ENCODE measurements around the gene HAAO.

Gene HAAO

GRCh38 chr2:42775186-42775585 is 17.2 kb downstream of the HAAO start:
- no peaks in the 10 kb centered on the region for H3K36me3 ChIP-seq (ENCODE audit: control insufficient read depth, insufficient read depth, low read length, severe bottlenecking)
- no peak for DNase-seq (ENCODE audit: low read depth)
- no peaks in the 10 kb centered on the region for H3K27me3 ChIP-seq (replicated peaks; ENCODE audit: control insufficient read depth, insufficient read depth, low read length)
- H3K4me3 ChIP-seq (ENCODE audit: low read length), result no peak overlapping the region
- H3K9me3 ChIP-seq (ENCODE audit: control insufficient read depth, low read length), result no peaks in the 10 kb centered on the region
- H3K9ac ChIP-seq (ENCODE audit: low read length), result no peak overlapping the region
- H3K4me1 ChIP-seq (ENCODE audit: control insufficient read depth, insufficient read depth, low read length), result peaks cover 2% of the 10 kb centered on the region

GRCh38 chr2:42771546-42772153 is 20.7 kb downstream of the HAAO start:
- Histone ChIP-seq H3K4me3 (ENCODE audit: low read length) (no peak overlapping the region), H3K27me3 (replicated peaks; ENCODE audit: control insufficient read depth, insufficient read depth, low read length) (no peaks in the 10 kb centered on the region), H3K9ac (ENCODE audit: low read length) (no peak overlapping the region), H3K9me3 (ENCODE audit: control insufficient read depth, low read length) (no peaks in the 10 kb centered on the region), H3K4me1 (ENCODE audit: control insufficient read depth, insufficient read depth, low read length) (no peaks in the 10 kb centered on the region), H3K36me3 (ENCODE audit: control insufficient read depth, insufficient read depth, low read length, severe bottlenecking) (no peaks in the 10 kb centered on the region)
- DNase-seq (ENCODE audit: low read depth), result no peak

DNA sequence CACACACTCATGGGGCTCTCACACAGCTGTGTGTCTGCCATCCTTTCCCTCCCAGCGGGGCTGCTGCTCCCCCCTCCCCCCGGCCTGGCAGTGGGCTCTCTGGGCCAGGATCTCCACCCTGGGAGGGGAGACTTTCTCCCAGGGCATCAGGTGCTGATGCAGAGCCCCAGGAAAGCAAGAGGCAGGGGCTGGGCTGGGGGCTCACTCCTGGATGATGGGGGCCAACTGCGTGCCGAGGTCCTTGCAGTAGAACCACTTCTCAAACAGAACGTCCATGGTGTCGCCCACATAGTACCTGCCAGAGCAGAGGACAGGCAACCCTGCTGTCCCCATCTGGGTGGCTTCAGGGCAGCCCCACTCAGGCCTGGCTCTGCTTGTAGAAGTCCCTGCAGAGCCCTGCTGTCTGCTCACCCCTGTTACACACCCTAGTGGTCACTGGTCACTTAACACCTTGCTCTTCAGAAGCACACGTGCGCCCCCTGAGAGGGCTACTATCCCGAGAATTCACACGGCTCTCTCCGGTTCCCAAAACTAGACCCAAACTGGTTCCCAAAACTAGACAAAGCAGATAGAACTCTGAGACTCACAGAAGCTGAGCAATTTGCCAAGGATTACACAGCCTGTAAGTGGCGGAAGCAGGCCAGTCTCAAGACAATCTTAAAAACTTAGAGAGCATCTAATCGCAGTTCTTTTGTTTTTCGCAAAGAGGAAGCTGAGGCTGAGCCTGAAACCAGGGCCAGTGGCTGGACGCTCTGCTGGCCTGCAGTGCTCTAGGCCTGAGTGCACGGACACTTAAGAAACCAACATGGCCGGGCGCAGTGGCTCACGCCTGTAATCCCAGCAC is 21.9 kb downstream of the HAAO start:
- Histone ChIP-seq H3K4me3 (ENCODE audit: low read length) (no peak overlapping the region), H3K36me3 (ENCODE audit: control insufficient read depth, insufficient read depth, low read length, severe bottlenecking) (no peaks in the 10 kb centered on the region), H3K27me3 (replicated peaks; ENCODE audit: control insufficient read depth, insufficient read depth, low read length) (no peaks in the 10 kb centered on the region), H3K9me3 (ENCODE audit: control insufficient read depth, low read length) (no peaks in the 10 kb centered on the region), H3K4me1 (ENCODE audit: control insufficient read depth, insufficient read depth, low read length) (no peaks in the 10 kb centered on the region), H3K9ac (ENCODE audit: low read length) (no peak overlapping the region)
- DNase-seq (ENCODE audit: low read depth), result no peak

- DNase-seq (ENCODE audit: low read depth), result no peak
- Histone ChIP-seq H3K4me3 (ENCODE audit: low read length) (no peak overlapping the region), H3K4me1 (ENCODE audit: control insufficient read depth, insufficient read depth, low read length) (no peaks in the 10 kb centered on the region), H3K36me3 (ENCODE audit: control insufficient read depth, insufficient read depth, low read length, severe bottlenecking) (no peaks in the 10 kb centered on the region), H3K9ac (ENCODE audit: low read length) (no peak overlapping the region), H3K27me3 (replicated peaks; ENCODE audit: control insufficient read depth, insufficient read depth, low read length) (no peaks in the 10 kb centered on the region), H3K9me3 (ENCODE audit: control insufficient read depth, low read length) (no peaks in the 10 kb centered on the region)
Observed at GRCh38 chr2:42769583-42770287, 22.6 kb downstream of the HAAO start.

DNA sequence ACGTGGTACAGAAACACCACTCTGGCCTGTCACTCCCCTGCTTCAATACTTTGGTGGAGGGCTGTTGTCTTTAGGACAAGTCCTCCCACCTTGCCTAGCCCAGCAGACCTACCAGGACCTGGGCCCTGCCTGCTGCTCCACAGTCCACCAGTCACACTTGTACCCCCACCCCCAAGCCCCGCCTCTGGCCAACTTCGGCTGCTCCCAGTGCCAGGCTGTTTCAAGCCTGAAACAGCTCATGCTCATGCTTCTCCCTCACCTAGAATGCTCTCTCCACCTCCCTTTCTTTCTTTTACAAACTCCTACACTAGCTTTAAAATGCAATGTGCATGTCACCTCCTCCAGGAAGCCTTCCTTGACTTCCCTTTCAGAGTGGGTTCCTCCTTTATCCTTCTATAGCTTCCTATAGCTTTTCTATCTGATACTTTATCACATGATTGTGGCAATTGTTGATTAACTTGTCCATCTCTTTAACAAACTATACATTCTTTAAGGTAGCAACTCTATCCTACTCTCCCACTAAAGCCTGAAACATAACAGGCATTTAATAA is 23.6 kb downstream of the HAAO start:
- Histone ChIP-seq H3K36me3 (ENCODE audit: control insufficient read depth, insufficient read depth, low read length, severe bottlenecking) (no peaks in the 10 kb centered on the region), H3K27me3 (replicated peaks; ENCODE audit: control insufficient read depth, insufficient read depth, low read length) (no peaks in the 10 kb centered on the region), H3K9me3 (ENCODE audit: control insufficient read depth, low read length) (no peaks in the 10 kb centered on the region), H3K4me3 (ENCODE audit: low read length) (no peak overlapping the region), H3K4me1 (ENCODE audit: control insufficient read depth, insufficient read depth, low read length) (no peaks in the 10 kb centered on the region), H3K9ac (ENCODE audit: low read length) (no peak overlapping the region)
- no peak for DNase-seq (ENCODE audit: low read depth)

DNA sequence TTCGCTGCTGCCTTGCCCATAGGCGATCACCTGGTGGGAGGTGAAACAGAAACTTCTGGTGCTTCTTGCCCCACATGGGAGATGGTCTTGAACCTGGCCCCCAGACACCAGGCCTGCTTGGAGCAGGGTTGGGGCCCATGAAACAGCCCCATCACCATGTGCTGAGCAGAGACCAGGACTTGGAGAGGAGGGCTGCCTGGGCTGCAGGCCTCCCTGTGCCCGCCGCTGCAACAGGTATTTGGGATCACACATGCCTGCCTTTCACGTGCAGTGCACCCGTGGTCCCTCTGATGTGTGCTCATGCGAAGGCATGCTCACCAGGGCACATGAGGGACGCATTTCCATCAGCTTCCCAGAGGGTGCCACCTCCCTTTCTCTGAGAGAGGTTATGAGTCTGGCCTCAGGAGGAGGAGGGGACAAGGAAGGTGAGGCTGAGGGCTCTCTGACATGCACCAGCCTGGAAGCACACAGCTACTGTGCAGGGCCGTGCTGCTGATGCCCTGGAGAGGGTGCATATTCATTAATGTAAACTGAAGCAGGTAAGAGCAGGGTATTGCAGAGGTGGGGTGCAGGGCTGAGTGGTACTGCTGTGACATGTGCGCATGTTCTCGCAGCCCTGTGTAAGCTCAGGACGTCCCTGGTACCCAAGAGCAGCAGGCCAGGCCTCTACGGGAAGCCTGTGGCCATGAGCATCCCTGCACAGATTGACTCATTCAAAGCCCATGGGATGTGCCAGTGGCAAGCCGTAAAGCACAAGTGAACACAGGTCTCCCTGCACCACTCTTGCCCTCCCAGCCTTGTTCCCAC is 24.3 kb downstream of the HAAO start:
- no peak for DNase-seq (ENCODE audit: low read depth)
- no peak overlapping the region for H3K9ac ChIP-seq (ENCODE audit: low read length)
- no peaks in the 10 kb centered on the region for H3K4me1 ChIP-seq (ENCODE audit: control insufficient read depth, insufficient read depth, low read length)
- H3K9me3 ChIP-seq (ENCODE audit: control insufficient read depth, low read length), result no peaks in the 10 kb centered on the region
- H3K4me3 ChIP-seq (ENCODE audit: low read length), result no peak overlapping the region
- H3K27me3 ChIP-seq (replicated peaks; ENCODE audit: control insufficient read depth, insufficient read depth, low read length), result no peaks in the 10 kb centered on the region
- no peaks in the 10 kb centered on the region for H3K36me3 ChIP-seq (ENCODE audit: control insufficient read depth, insufficient read depth, low read length, severe bottlenecking)

DNA sequence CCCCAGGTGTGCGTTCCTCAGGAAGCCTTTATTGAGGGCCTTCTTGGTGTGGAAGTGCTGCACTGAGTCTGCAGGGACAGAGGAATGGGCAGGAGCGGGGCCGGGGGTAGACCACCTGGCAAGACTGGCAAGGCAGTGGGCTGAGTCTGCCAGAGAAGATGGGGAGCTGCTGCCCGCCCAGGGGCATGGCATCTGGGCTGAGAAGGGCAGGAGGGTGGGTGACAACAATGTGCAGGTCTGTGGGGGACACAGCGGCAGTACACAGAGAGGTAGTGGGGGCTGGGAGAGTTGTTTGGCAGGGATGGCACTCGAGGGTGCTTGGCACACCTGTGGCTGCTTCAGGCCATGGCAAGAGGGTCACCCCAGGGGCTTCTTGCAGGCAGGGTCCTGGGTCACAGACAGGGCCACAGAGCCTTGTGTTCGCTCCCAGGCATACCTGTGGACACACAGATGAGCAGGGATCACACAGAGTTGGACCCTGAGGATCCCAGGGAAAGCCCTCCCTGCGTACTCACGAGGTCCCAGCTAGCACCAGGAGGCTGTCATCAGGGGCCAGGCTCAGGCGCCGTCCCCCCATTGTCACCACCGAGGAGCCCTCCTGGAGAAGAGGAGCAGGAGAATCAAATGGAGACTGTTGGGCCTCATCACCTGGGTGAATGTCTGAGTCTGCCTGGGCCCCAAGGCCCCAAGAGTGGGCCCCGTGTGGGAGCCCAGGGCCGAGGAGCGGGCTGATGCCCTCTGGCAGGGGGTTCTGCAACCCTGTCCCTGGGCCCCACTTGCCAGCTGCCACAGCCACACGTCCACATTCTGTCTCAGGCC is 25.1 kb downstream of the HAAO start:
- H3K4me3 ChIP-seq (ENCODE audit: low read length), result no peak overlapping the region
- no peaks in the 10 kb centered on the region for H3K36me3 ChIP-seq (ENCODE audit: control insufficient read depth, insufficient read depth, low read length, severe bottlenecking)
- no peaks in the 10 kb centered on the region for H3K9me3 ChIP-seq (ENCODE audit: control insufficient read depth, low read length)
- no peak overlapping the region for H3K9ac ChIP-seq (ENCODE audit: low read length)
- H3K27me3 ChIP-seq (replicated peaks; ENCODE audit: control insufficient read depth, insufficient read depth, low read length), result no peaks in the 10 kb centered on the region
- H3K4me1 ChIP-seq (ENCODE audit: control insufficient read depth, insufficient read depth, low read length), result no peaks in the 10 kb centered on the region
- no peak for DNase-seq (ENCODE audit: low read depth)

- H3K9me3 ChIP-seq (ENCODE audit: control insufficient read depth, low read length), result no peaks in the 10 kb centered on the region
- no peak overlapping the region for H3K4me3 ChIP-seq (ENCODE audit: low read length)
- H3K9ac ChIP-seq (ENCODE audit: low read length), result no peak overlapping the region
- no peaks in the 10 kb centered on the region for H3K36me3 ChIP-seq (ENCODE audit: control insufficient read depth, insufficient read depth, low read length, severe bottlenecking)
- no peaks in the 10 kb centered on the region for H3K4me1 ChIP-seq (ENCODE audit: control insufficient read depth, insufficient read depth, low read length)
- no peak for DNase-seq (ENCODE audit: low read depth)
- no peaks in the 10 kb centered on the region for H3K27me3 ChIP-seq (replicated peaks; ENCODE audit: control insufficient read depth, insufficient read depth, low read length)
Observed at GRCh38 chr2:42765686-42766085, 26.7 kb downstream of the HAAO start.

DNA sequence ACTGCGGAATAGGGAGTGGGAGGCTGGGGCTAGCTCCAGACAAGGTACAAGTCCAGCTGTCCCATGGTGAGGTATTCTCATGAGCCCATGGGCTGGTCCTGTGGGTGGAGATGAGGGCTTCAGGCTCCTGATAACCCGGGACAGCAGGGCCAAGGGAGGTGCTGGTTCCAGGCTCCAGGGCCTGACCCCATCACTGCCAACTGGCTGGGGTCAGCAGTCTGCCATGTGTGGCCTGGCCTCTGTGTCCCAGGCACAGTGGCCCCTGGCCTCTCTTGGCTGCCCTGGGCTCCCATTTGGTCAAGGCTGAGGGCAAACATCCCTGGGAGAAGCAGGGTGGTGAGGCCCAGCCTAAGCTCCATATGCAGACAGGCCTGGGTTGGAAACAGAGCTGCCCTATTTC is 27.5 kb downstream of the HAAO start:
- Histone ChIP-seq H3K4me3 (ENCODE audit: low read length) (no peak overlapping the region), H3K9me3 (ENCODE audit: control insufficient read depth, low read length) (no peaks in the 10 kb centered on the region), H3K27me3 (replicated peaks; ENCODE audit: control insufficient read depth, insufficient read depth, low read length) (no peaks in the 10 kb centered on the region), H3K36me3 (ENCODE audit: control insufficient read depth, insufficient read depth, low read length, severe bottlenecking) (no peaks in the 10 kb centered on the region), H3K9ac (ENCODE audit: low read length) (no peak overlapping the region), H3K4me1 (ENCODE audit: control insufficient read depth, insufficient read depth, low read length) (no peaks in the 10 kb centered on the region)
- DNase-seq (ENCODE audit: low read depth), result no peak

GRCh38 chr2:42764096-42764495 is 28.3 kb downstream of the HAAO start, which contains the start of gene OXER1:
OXER1 (minus strand) TSS chr2:42764135; CDS start chr2:42764062, 73 bp downstream.
- no peaks in the 10 kb centered on the region for H3K36me3 ChIP-seq (ENCODE audit: control insufficient read depth, insufficient read depth, low read length, severe bottlenecking)
- no peak within 1 kb of the TSS for H3K4me3 ChIP-seq (ENCODE audit: low read length)
- no peak for DNase-seq (ENCODE audit: low read depth)
- no peaks in the 10 kb centered on the region for H3K9me3 ChIP-seq (ENCODE audit: control insufficient read depth, low read length)
- H3K27me3 ChIP-seq (replicated peaks; ENCODE audit: control insufficient read depth, insufficient read depth, low read length), result no peaks in the 10 kb centered on the region
- no peak within 1 kb of the TSS for H3K9ac ChIP-seq (ENCODE audit: low read length)
- no peaks in the 10 kb centered on the region for H3K4me1 ChIP-seq (ENCODE audit: control insufficient read depth, insufficient read depth, low read length)

All from adipocyte (in vitro differentiated cells).